ENCODE results near the gene SEC16B.

SEC16B gene

GRCh38 chr1:177934461-177934860 lies 35.4 kb downstream of the SEC16B start:
- Histone ChIP-seq H4K20me1 (ENCODE audit: low read depth, low read length) (no peaks in the 10 kb centered on the region), H3K79me2 (ENCODE audit: insufficient read depth, low read length) (no peaks in the 10 kb centered on the region), H3K4me3 (ENCODE audit: insufficient read depth, low read length, poor library complexity, severe bottlenecking) (no peak overlapping the region), H3K9ac (ENCODE audit: low read length) (no peak overlapping the region), H3K36me3 (ENCODE audit: low read length) (no peaks in the 10 kb centered on the region), H3F3A (ENCODE audit: insufficient read depth) (no peaks in the 10 kb centered on the region), H3K9me3 (ENCODE audit: insufficient read depth, low read length) (no peaks in the 10 kb centered on the region), H3K9me2 (replicated peaks; ENCODE audit: insufficient read depth, low read length) (no peaks in the 10 kb centered on the region), H3K27ac (ENCODE audit: low read depth, low read length) (no peak overlapping the region), H3K27me3 (ENCODE audit: low read length) (no peaks in the 10 kb centered on the region), H3K4me2 (ENCODE audit: low read depth, low read length, poor library complexity, severe bottlenecking) (no peak overlapping the region), H2AFZ (ENCODE audit: low read depth, low read length, severe bottlenecking) (no peak overlapping the region)
- no peak for TF ChIP-seq CTCF (IDR thresholded peaks at IDR 0.05; ENCODE audit: insufficient read depth, low read length, poor library complexity, severe bottlenecking)

- Histone ChIP-seq H3K4me3 (ENCODE audit: insufficient read depth, low read length, poor library complexity, severe bottlenecking) (no peak overlapping the region), H3K27ac (ENCODE audit: low read depth, low read length) (no peak overlapping the region), H3K27me3 (ENCODE audit: low read length) (no peaks in the 10 kb centered on the region), H3K9ac (ENCODE audit: low read length) (no peak overlapping the region), H3K79me2 (ENCODE audit: insufficient read depth, low read length) (no peaks in the 10 kb centered on the region), H3K36me3 (ENCODE audit: low read length) (no peaks in the 10 kb centered on the region), H3K4me2 (ENCODE audit: low read depth, low read length, poor library complexity, severe bottlenecking) (no peak overlapping the region), H2AFZ (ENCODE audit: low read depth, low read length, severe bottlenecking) (no peak overlapping the region), H3F3A (ENCODE audit: insufficient read depth) (no peaks in the 10 kb centered on the region), H3K9me3 (ENCODE audit: insufficient read depth, low read length) (no peaks in the 10 kb centered on the region), H4K20me1 (ENCODE audit: low read depth, low read length) (no peaks in the 10 kb centered on the region), H3K9me2 (replicated peaks; ENCODE audit: insufficient read depth, low read length) (no peaks in the 10 kb centered on the region)
- TF ChIP-seq CTCF (IDR thresholded peaks at IDR 0.05; ENCODE audit: insufficient read depth, low read length, poor library complexity, severe bottlenecking) (no peak), EZH2phosphoT487 (conservative IDR thresholded peaks at IDR 0.05; ENCODE audit: low read length) (no peak)
Observed at GRCh38 chr1:177933881-177934280, 36.0 kb downstream of the SEC16B start.

GRCh38 chr1:177932123-177932522 lies 37.7 kb downstream of the SEC16B start:
- Histone ChIP-seq H3K27ac (ENCODE audit: low read depth, low read length) (no peak overlapping the region), H3K27me3 (ENCODE audit: low read length) (no peaks in the 10 kb centered on the region), H2AFZ (ENCODE audit: low read depth, low read length, severe bottlenecking) (no peak overlapping the region), H3F3A (ENCODE audit: insufficient read depth) (no peaks in the 10 kb centered on the region), H3K79me2 (ENCODE audit: insufficient read depth, low read length) (no peaks in the 10 kb centered on the region), H3K9me2 (replicated peaks; ENCODE audit: insufficient read depth, low read length) (no peaks in the 10 kb centered on the region), H3K4me2 (ENCODE audit: low read depth, low read length, poor library complexity, severe bottlenecking) (no peak overlapping the region), H3K36me3 (ENCODE audit: low read length) (no peaks in the 10 kb centered on the region), H3K9ac (ENCODE audit: low read length) (no peak overlapping the region), H4K20me1 (ENCODE audit: low read depth, low read length) (no peaks in the 10 kb centered on the region), H3K9me3 (ENCODE audit: insufficient read depth, low read length) (no peaks in the 10 kb centered on the region), H3K4me3 (ENCODE audit: insufficient read depth, low read length, poor library complexity, severe bottlenecking) (no peak overlapping the region)
- no peak for TF ChIP-seq EZH2phosphoT487 (conservative IDR thresholded peaks at IDR 0.05; ENCODE audit: low read length)
- no peak for TF ChIP-seq CTCF (IDR thresholded peaks at IDR 0.05; ENCODE audit: insufficient read depth, low read length, poor library complexity, severe bottlenecking)

- no peaks in the 10 kb centered on the region for H3K9me3 ChIP-seq (ENCODE audit: insufficient read depth, low read length)
- H3K9me2 ChIP-seq (replicated peaks; ENCODE audit: insufficient read depth, low read length) = no peaks in the 10 kb centered on the region
- TF ChIP-seq CTCF (IDR thresholded peaks at IDR 0.05; ENCODE audit: insufficient read depth, low read length, poor library complexity, severe bottlenecking) (no peak), EZH2phosphoT487 (conservative IDR thresholded peaks at IDR 0.05; ENCODE audit: low read length) (no peak)
- H3K27ac ChIP-seq (ENCODE audit: low read depth, low read length) = no peak overlapping the region
- no peaks in the 10 kb centered on the region for H3F3A ChIP-seq (ENCODE audit: insufficient read depth)
- no peak overlapping the region for H3K4me3 ChIP-seq (ENCODE audit: insufficient read depth, low read length, poor library complexity, severe bottlenecking)
- no peaks in the 10 kb centered on the region for H3K36me3 ChIP-seq (ENCODE audit: low read length)
- H3K4me2 ChIP-seq (ENCODE audit: low read depth, low read length, poor library complexity, severe bottlenecking) = no peak overlapping the region
- H2AFZ ChIP-seq (ENCODE audit: low read depth, low read length, severe bottlenecking) = no peak overlapping the region
- no peaks in the 10 kb centered on the region for H3K27me3 ChIP-seq (ENCODE audit: low read length)
- no peaks in the 10 kb centered on the region for H4K20me1 ChIP-seq (ENCODE audit: low read depth, low read length)
- no peaks in the 10 kb centered on the region for H3K79me2 ChIP-seq (ENCODE audit: insufficient read depth, low read length)
- H3K9ac ChIP-seq (ENCODE audit: low read length) = no peak overlapping the region
Observed at GRCh38 chr1:177928952-177929351, 40.9 kb downstream of the SEC16B start.

Measured in SU-DHL-6 (cell line).